Suppressor macrophage treated with lipopolysaccharide for 1 hour (primary cell): ENCODE measurements around the gene FBH1.
A peak's percentile ranks its signal among the peaks of the same experiment; 100 is the strongest.
"Not testable (repeated sequence)": the region's sequence is repeated elsewhere in the genome, so short reads cannot be mapped to it uniquely, and the experiment has no call there.

Experiments used
- DNase-seq, 3 donors: peaks; one replicate each; pipeline ENCODE4 v3.0.0-alpha.2; 2020 to 2022

The FBH1 gene

DNA sequence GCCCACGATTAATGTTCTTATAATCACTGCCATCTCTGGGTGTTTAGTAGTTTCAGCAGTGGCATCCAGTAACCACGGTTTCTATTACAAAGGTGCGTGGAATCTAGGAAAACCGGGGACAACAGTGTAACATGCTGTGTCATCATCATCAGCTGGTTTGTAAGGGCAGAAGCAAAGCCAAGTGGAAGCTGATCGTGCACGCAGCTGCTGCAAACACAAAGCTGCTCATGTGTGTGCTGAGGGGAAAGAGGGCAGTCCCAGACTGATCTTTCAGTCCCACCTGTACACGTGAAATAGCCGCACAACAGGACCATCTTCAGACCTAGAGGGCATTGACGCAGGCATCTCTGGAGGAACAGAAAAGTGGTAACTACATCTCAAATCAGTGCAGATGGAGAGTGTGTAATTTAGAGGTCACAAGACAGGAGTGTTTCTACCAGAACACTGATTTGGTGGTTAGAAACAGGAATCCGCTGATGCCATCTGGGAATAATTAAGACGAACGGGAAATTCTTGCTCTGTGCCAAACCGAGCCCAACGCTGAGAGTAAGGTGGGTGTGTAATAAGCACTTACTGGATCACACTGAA lies 13.8 kb upstream of the FBH1 start:
- DNase-seq, result no peak

DNA sequence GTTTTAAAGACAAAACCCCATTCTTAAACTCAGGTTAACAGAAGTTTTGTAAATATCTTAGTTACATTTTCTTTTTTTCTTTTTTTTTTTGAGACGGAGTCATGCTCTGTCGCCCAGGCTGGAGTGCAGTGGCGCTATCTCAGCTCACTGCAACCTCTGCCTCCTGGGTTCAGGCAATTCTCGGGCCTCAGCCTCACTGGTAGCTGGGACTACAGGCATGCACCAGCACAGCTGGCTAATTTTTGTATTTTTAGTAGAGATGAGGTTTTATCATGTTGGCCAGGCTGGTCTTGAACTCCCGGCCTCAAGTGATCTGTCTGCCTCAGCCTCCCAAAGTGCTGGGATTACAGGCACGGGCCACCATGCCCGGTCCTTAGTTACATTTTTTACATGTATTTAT lies 13.0 kb upstream of the FBH1 start:
- DNase-seq, result not testable (repeated sequence)

DNA sequence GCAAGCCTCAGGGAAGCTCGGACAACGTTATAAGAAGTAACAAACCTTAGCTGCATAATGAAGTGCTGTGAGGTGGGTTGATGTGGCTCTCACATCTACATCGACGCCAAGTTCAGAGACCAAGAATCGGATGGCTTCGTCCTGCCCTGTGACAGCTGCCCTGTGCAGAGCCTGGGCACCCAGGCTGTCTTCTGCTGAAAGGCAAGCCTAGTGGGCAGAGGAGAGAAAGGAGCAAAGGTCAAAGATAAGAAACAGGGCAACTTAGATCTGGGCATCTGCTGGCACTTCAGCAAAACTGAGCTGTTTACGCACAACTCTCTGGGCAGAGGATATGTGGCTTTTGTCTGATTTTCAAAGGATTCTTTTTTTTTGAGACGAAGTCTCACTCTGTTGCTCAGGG lies 7.1 kb upstream of the FBH1 start:
- DNase-seq, result no peak

DNA sequence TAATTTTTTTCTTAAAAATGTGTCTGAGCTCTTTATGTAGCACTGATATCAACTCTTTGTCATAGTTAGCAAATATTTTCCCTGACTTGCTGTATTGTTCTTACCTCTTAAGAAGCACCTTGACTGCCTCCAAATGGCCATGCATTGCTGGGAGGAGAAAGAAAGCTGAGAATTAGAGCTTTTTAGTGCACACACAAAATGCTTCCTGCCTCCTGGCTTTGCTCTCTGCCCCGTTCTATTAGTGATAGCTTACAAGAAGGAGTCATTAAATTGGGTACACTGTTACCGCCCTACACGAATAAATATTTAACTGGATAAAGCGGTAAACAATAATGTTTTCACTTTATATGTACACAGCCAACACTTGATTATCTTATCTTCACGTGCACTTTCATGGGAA lies 4.4 kb upstream of the FBH1 start:
- DNase-seq, result no peak

DNA sequence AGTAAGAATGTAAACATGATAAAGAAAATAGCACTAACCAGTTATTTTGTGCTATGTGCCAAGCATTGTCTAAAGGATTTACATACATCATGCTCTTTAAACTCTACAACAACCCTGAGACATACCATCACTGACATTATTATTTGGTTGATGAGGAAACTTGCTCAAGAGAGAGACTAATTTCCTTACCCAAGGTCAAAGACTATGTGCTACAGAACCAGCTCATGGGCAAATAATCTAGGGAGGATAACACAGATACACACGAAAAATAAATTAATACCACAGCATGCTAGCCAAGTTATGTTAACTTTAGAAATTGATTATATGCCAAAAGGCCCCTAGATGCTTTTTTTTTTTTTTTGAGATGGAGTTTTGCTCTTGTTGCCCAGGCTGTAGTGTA lies 3.0 kb upstream of the FBH1 start:
- DNase-seq, result peak in 1 of 3 donors; percentile 14

DNA sequence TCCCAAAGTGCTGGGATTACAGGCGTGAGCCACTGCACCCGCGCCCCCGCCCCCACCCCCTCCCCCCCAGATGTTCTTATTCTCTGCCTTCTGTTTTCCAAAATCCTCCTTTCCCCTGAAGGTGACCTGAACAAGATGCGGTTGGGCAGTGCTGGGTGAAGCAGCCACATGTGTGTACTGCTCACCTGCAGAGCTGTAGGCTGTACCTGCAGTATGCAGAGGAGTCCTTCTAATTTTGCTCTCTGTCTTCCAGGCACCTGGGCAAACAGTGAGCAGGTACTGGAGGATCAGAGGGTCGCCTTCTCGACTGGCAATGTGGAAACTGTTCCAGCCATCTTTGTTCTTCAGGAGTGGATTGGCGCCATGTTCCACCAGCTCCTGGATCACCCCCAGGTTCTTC lies 2.4 kb upstream of the FBH1 start:
- no peak for DNase-seq

DNA sequence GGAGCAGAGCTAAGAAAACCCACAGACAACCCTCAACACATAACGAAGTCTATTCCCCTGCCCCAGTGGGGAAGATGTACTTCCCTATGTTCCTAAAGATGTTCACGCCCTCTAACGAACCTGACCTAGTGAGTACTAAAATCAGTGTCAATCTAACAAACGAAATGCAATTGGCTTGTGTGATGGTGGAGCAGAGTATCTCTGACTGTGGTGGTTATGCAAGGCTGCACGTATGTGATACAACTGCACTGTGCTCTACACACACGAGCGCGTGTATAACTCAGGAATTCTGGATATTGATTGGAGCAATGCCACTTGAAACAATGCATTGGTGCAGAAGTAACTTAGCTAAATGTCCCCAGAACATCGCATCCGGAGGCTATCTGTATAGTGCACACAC lies 1.7 kb upstream of the FBH1 start:
- DNase-seq, result peak; percentile 42 to 61 (median 51)

DNA sequence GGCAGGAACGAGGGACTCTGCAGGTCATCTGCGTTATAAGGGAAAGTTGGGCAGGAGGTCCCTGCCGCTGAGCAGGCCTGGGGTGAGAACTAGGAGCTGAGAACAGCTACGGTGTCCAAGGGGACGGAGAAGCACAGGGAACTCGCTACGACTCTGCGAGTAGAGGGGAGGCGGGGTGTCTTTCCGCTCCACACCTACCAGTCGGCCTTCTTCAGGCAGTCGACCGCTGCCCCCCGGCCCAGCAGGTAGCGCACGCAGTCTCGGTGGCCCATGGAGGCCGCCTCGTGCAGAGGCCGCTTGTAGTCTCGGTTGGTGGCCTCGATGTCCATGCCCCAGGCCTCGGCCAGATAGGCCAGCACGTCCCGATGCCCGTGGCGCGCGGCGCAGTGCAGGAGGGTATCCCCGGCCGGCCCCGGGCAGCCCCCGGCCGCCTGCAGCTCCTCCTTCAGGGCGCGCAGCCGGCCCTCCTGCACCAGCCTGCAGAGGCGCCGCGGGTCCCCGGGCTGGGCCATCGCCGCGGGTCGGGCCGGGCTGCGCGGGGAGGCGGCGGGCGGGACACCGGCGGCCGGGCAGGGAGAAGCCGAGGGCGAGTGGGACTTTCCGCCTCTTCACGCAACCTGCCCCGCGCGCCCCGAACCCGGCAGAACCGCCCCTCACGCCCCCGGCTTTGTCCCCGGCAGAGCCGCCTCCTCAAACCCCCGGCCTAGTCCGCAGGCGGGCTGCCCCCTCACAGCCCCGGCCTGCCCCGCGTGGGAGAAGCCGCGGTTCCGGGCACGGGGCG lies 1.0 kb upstream of the FBH1 start:
- peak; percentile 39 to 65 (median 46) for DNase-seq

DNA sequence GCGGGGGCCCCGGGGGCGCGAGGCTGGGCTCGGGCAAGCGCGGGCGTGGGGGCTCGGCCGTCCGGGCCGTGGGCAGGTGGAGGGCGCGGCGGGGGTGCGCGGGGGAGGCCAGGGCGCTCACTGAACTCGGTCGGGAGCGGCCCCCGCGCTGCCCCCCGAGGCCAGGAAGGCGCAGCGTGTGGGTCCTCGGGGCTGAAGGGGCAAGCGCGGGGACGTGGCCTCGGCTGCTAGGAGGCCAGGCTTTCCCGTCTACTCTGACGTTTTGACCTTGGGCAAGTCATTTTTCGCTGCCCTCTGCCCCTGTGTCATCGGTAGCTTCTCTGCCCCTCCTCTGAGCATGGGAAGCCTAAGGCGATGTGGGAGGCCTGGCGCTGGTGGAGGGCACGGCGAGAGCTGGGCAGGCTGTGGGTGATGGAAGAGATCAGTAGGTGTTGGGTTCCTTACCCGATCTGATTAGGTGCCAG lies 441 bp downstream of the FBH1 start:
- DNase-seq, result peak; percentile 67 to 73 (median 72)

DNA sequence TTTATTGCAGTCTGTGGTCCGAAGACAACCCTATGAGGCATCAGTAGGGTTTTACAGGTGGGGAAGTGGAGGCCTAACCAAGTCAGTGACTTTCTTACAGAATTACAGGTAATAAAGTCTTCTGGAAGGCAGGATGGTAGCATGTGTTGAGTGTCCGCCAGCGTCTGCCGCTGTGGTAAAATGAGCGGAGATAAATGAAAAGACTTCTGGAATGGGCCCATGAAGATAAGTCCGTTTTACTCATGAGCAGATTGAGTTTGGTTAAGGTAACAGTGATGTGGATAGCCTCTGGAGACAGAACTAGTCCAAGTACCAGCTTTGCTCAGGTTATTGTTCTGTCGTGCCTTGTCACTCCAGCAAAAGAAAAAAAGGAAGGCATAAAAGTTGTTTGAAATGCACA lies 966 bp downstream of the FBH1 start:
- no peak for DNase-seq

DNA sequence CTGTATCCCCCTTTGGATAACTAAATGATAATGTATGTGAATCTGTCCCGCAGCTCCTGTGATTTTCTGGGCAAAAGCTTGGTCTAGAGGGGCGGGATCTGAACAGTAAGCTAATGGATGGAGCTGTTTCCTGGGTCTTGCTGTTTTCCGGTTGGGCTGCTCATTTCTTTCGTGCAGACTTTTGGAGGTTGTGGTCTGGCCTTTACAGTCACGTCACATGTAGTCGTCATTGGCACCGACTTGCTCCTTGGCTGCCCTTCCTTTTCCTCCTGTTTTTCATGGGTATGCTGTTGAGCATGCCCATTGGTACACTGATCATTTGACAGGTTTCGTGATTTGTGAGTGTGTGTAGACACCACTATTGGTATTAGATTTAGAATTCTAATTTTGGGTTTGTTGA lies 2.0 kb downstream of the FBH1 start:
- no peak for DNase-seq

DNA sequence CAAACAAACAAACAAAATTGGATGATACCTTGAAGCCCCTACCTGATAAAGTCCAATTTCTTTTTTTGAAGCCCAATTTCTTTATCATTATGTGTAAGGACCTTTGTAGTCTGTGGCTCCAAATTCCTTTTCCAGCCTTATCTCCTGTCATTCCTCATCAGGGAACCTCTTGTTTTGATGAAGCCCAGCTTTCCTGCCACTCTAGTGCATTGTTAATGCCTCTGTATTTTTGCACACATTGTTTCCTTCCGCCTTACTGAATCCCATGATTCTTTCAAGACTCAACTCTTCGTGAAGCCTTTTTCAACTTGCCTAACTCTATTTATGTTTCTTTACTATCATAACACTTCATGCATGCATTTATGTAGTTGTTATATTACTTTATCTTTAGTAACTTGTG lies 3.3 kb downstream of the FBH1 start:
- DNase-seq, result no peak

DNA sequence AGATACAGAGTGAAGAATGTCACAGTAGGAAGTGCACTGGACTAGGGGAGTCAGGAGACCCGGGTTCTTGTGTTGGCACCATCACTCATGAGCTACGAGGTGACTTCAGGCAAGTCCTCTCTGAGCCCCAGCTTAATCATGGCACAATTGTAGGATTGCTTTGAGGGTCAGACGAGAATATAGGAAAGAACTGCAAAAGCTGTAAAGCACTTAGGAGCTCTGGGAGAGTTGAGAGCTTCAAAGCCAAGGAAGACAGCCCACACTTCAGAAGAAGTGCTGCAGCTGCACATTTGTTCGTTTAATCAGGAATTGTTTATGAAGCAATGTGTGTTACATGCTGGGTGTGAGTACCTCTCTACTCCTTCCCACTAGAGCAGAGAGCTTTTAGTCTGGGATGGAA lies 4.4 kb downstream of the FBH1 start:
- no peak for DNase-seq

DNA sequence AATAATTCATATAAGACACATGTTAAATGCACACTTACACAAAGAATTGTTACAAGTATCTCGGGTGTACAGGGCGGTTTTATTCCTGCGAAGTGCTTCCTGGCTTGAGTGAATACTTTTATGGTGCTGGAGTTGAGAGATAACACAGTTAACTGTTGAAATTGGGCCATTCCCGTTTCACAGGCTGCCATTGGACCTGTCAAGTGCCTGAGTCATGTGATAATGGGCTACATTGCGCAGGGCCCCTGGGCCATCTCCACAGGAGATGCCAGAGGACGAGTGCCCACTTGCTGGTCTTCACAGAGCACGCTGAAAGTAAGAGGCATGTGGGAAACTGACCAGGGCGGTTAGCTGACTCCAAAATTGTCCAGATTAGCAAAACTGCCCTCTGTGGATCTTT lies 4.8 kb downstream of the FBH1 start:
- DNase-seq, result no peak

DNA sequence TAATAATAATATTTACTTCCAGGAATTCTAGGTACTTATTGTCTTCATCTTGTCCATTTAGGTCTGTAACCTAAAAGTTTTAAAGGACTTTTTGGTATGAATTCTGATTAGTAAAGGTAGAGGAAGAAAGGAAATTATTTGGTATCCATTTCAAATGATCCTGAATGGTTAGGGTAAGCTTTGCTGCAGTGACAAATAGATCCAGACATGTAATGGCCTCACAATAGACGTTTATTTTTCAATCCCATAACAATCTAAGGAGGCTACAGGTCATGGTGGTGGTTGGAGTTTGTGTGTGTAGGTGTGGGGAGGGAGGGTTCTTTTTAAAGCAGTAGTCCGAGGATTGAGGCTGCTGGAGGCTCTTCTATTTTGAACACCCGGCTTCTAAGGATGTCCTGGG lies 5.3 kb downstream of the FBH1 start:
- no peak for DNase-seq

DNA sequence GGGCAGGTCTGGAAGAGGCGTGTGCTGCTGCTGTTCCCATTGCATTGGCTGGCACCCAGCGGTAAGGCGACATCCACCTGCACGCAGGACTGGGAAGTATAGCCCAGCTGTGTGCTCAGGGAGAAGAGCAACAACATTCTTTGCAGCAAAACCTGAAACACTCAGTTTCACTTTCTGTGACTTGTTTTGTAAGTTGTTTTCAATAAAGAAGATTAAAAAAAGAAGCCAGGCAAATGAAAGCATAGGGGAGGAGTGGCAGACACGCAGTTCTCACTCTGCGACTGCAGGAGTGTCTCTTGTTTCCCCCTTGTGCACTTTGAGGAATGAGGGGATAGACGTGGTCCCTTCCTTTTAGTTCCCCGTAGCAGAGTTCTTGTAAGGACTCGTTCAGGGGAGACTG lies 5.8 kb downstream of the FBH1 start:
- no peak for DNase-seq

DNA sequence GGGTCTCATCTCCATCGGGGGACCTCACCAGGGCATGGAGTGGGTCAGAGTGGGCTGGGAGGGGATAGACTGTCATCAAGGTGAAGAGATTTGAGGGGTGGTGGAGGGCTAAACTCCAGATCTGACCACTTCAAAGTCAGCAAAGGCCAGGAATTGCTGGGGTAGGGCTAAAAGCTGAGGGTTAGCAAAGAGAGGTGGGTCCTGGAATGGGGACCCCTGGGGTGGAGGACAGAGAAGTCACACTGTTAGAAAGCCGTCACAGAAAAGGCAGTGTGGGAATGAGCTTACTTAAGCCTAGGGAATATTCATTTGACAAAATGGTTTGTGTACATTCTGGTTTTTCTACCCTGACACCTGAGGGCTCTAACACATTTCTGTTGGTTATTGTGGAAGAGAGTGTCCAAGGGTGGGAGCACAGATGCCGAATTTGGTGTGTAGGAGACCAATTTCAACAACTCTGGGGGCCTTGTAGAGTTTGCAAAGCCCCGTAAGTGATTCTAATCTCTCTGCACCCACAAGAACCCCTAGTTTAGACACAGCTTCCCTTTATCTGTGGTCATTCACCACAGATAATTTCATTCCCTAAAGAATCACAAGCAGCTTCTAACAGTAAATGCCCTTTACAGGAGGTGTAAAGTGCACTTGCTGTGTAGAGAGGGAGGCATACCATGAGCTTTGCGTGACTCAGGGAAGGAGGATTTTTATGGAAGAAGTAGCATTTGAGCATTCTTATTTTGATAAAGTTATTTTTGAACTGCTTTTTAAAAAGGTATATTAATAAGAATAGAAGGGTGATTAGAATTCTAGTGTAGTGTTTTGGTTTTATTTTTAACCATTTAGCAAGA lies 6.4 kb downstream of the FBH1 start:
- DNase-seq, result no peak

DNA sequence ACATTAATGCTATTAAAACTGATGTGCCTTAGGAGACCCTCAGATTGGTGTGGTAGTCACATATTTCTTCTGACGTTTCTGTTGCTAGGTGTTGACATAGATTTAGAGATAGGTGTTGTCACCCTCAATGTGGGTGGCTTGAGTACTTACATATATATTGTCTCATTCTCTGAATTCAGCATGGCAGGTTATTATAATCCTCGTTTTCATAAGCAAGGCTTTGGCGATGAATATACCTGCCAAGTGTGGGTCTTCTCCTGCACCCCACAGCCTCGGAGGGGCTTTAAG lies 7.0 kb downstream of the FBH1 start:
- DNase-seq, result no peak

DNA sequence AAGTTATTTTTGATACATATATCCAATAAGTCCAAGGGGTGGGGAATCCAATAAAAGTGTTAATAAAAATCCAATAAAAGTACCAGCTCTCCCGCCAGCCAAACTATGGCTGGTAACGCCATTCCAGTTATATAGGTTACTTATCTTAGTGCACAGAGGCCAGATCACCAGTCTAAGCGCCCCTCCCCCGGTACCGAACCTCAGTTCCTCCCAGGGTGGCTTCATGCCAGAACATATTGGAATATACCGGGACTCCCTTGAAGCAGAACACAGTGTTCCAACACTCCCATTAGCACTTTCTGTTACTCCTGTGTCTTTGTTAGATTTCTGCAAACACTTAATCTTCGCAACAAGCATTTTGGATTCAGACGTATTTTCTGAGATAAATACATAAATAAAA lies 7.5 kb downstream of the FBH1 start:
- no peak for DNase-seq

DNA sequence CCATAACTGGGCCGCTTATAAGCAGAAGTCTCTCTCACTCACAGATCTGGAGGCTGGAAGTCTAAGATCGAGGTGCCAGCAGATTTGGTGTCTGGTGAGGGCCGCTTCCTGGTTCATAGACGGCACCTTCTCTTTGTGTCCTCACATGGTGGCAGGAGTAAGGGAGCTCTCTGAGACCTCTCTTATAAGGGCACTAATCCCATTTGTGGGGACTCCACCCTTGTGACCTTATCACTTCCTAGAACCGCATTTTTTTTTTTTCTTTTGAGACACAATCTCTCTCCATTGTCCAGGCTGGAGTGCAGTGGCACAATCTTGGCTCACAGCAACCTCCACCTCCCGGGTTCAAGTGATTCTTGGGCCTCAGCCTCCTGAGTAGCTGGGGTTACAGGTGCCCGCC lies 8.1 kb downstream of the FBH1 start:
- DNase-seq, result no peak

DNA sequence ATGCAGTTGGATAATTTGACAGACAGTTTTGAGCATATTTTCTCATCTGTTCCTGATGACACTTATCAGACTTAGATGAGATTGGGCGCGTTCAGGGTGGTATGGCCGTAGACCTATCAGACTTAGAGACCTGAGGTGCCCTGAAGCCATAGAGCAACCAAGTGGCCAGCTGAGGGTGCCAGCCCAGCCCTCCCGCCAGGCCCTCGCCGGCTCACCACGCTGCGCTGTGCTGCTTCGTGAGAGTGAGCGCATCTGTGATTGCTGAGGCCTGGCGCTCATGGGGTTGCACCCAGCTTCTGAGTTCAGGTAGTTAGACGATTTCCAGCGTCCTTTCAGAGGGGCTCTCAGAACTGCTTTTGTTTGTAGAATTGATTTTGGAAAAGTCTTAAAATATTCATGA lies 10.2 kb downstream of the FBH1 start:
- no peak for DNase-seq

DNA sequence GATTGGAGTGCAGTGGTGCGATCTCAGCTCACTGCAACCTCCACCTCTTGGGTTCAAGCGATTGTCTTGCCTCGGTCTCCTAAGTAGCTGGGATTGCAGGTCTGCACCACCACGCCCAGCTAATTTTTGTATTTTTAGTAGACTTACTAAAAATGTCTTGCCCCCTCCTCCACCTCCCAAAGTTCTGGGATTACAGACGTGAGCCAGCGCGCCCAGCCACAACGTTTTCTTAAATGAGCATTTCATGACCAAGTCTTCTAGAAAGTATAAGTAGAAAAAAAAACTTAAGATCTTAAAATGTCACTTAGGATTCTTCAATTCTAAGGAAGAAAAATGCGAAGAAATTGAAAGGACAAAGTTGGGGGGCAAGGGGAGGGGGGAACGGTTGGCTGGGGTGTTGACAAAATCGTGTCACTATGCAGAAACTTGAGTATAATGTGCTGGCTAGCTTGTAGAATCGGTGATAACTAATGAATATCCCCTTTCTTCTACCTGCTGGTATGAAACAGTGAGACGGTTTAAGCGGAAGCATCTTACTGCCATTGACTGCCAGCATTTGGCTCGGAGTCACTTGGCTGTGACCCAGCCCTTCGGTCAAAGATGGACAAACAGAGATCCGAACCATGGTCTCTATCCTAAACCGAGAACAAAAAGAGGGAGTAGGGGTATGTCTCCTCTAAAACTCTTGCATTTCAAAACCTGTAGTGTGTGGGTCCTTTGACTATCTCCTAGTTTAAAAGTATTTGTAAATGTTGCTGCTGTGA lies 12.7 kb downstream of the FBH1 start:
- no peak for DNase-seq

DNA sequence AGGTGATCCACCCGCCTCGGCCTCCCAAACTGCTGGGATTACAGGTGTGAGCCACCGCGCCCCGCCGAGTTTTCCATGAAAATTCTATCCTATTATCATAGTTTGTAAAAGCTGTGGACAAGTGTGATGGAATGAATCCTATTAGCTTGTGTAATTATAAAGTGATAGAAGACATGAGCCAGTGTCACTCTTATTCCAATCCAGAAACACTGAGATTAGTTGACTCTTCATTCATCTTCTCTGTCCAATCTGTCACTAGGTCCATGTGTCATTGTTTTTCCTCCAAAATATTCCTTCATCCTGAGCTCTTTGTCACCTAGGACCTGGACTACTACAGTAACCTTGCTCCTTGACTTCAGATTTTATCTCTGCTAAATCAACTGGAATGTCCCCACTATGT lies 13.5 kb downstream of the FBH1 start:
- DNase-seq, result no peak
